ENCODE data around the gene REC114.
A peak's percentile ranks its signal among the peaks of the same experiment; 100 is the strongest.

Gene REC114

DNA sequence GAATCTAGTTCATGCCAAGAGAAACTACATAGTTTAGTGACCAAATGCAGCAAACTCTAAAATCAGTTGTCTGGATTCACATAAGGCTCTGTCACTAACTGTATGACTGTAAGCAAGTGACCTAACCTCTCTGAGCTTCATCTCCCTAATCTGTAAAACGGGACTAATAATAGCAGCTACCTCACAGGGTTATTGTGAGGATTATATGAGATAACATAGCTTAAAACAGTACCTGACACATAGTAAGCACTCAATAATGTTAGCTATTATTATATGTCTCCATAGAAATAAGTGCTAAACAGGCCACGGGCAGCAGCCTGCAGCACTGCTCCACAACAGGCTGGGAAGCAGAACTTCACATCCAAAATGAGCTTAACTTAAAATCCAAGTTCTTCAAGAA lies 160.0 kb downstream of the REC114 start:
- TF ChIP-seq ELF4 (IDR thresholded peaks at IDR 0.05) = no peak
- no peak for TF ChIP-seq LEF1 (IDR thresholded peaks at IDR 0.05; ENCODE audit: borderline replicate concordance)
- no peak for TF ChIP-seq BHLHE40 (IDR thresholded peaks at IDR 0.05; ENCODE audit: borderline replicate concordance)
- TF ChIP-seq HDGF (IDR thresholded peaks at IDR 0.05; ENCODE audit: borderline replicate concordance) = no peak
- TF ChIP-seq SUZ12 (IDR thresholded peaks at IDR 0.05) = no peak
- no peak for TF ChIP-seq NFRKB (IDR thresholded peaks at IDR 0.05)
- no peak for TF ChIP-seq FOXA1 (IDR thresholded peaks at IDR 0.05)
- POLR2A ChIA-PET = interaction anchor here (1.0 kb wide), 1 partner anchor 29 kb away, joined by 3 read pairs; no protein-coding TSS in a partner anchor
- CTCF ChIA-PET = interaction anchor here (0.6 kb wide), 1 partner anchor 27 kb away, joined by 3 read pairs; no protein-coding TSS in a partner anchor
- DNase-seq (ENCODE audit: extremely low spot score) = no peak

DNA sequence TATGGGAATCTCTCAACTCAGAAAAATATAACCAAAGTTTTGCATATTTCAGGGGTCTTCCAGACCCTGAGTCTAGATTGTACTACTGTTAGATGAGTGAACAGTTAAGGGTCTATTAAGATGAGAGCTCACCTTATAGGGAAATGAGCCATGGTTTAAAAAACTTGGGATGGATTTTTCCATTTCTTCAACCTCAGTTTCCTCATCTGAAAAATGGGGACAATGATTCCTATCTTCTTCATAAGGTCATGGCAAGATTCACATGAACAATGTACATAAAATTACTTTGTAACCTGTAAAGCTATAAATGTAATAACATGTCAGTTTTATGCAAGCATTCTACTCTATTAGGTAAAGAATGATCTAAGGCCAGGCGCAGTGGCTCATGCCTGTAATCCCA lies 161.5 kb downstream of the REC114 start:
- TF ChIP-seq FOXA1 (IDR thresholded peaks at IDR 0.05) (no peak), FOXM1 (IDR thresholded peaks at IDR 0.05; ENCODE audit: borderline replicate concordance) (no peak), HDGF (IDR thresholded peaks at IDR 0.05; ENCODE audit: borderline replicate concordance) (no peak), FOXK2 (IDR thresholded peaks at IDR 0.05) (no peak), L3MBTL2 (conservative IDR thresholded peaks at IDR 0.05) (no peak), CTBP1 (IDR thresholded peaks at IDR 0.05; ENCODE audit: borderline replicate concordance) (no peak), ELF4 (IDR thresholded peaks at IDR 0.05) (no peak), LEF1 (IDR thresholded peaks at IDR 0.05; ENCODE audit: borderline replicate concordance) (no peak), ZNF384 (IDR thresholded peaks at IDR 0.05) (no peak), TARDBP (IDR thresholded peaks at IDR 0.05) (no peak), NFRKB (IDR thresholded peaks at IDR 0.05) (no peak)
- TF ChIP-seq, protein P1, sequence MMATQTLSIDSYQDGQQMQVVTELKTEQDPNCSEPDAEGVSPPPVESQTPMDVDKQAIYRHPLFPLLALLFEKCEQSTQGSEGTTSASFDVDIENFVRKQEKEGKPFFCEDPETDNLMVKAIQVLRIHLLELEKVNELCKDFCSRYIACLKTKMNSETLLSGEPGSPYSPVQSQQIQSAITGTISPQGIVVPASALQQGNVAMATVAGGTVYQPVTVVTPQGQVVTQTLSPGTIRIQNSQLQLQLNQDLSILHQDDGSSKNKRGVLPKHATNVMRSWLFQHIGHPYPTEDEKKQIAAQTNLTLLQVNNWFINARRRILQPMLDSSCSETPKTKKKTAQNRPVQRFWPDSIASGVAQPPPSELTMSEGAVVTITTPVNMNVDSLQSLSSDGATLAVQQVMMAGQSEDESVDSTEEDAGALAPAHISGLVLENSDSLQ (IDR thresholded peaks at IDR 0.05) = no peak
- ChIA-PET CTCF (interaction anchor here (0.7 to 1.0 kb wide), 2 partner anchors 13 to 29 kb away, joined by 3 to 5 read pairs; partner anchors contain the start of gene NPTN), POLR2A (interaction anchor here (1.2 kb wide), 1 partner anchor 29 kb away, joined by 4 read pairs; the partner anchor contains the start of gene NPTN)
- DNase-seq (ENCODE audit: extremely low spot score) = no peak

DNA sequence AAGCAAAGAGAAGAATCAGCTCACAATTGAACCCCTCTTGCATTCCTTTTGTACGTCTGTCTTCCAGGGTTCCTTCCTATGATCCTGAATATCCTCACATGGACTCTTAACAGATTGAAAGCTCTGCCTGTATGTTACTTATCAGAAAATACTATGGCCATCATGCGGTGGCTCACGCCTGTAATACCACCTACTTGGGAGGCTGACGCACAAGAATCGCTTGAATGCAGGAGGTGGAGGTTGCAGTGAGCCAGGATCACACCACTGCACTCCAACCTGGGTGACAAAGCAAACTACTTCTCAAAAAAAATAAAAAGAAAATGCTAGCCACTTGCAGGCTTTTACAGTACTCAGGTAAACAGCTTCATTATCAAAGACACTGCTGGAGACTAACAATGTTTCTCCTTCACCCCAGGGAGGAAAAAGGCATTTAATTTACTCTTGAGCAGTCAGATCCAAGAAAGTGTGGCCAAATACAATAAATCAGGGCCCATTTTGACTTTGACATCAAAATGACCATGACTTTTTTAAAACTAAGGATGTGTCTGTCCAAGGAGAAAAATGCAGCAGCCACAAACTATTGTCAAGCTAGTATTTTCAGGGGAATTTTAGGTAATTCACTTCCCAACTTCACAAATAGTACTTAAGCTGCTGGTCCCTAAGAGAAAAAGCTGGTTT lies 162.9 kb downstream of the REC114 start:
- DNase-seq (ENCODE audit: extremely low spot score) = no peak
- POLR2A ChIA-PET = interaction anchor here (1.2 to 2.8 kb wide), 2 partner anchors 12 to 27 kb away, joined by 5 to 16 read pairs; partner anchors contain the start of gene NPTN
- TF ChIP-seq, protein P1 (IDR thresholded peaks at IDR 0.05) = peak; percentile 64
- no peak for TF ChIP-seq L3MBTL2 (conservative IDR thresholded peaks at IDR 0.05)
- no peak for TF ChIP-seq CTBP1 (IDR thresholded peaks at IDR 0.05; ENCODE audit: borderline replicate concordance)
- TF ChIP-seq HDGF (IDR thresholded peaks at IDR 0.05; ENCODE audit: borderline replicate concordance) = no peak
- CTCF ChIA-PET = interaction anchor here (0.6 to 2.1 kb wide), 3 partner anchors 11 to 608 kb away, joined by 3 to 9 read pairs (median 3); no protein-coding TSS in a partner anchor

DNA sequence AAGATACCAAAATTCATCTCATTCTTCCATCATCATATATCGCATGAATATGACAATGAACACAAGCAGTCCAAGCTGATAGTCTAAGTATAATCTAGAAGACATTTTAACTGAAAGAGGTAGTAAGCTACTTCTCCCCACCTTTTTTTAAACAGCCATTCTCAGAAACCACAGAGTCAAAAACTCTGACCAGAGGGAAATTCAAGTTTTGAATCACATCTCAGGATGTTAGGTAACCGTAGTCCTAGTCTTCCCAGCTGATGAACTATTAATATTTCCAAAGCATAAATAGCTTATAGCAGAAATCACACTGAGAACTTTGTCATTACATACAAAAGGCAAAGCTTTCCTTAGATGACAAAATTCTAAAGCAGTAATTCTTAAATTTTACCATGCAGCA lies 164.4 kb downstream of the REC114 start:
- ChIA-PET CTCF (interaction anchor here (0.6 to 2.1 kb wide), 3 partner anchors 9 to 29 kb away, joined by 3 to 9 read pairs (median 3); no protein-coding TSS in a partner anchor), POLR2A (interaction anchor here (2.8 kb wide), 1 partner anchor 25 kb away, joined by 16 read pairs; the partner anchor contains the start of gene NPTN)
- DNase-seq (ENCODE audit: extremely low spot score) = no peak
- TF ChIP-seq FOXM1 (IDR thresholded peaks at IDR 0.05; ENCODE audit: borderline replicate concordance) = no peak
- TF ChIP-seq ARNT (IDR thresholded peaks at IDR 0.05) = no peak
- TF ChIP-seq L3MBTL2 (conservative IDR thresholded peaks at IDR 0.05) = no peak
- TF ChIP-seq SUZ12 (IDR thresholded peaks at IDR 0.05) = no peak
- TF ChIP-seq TARDBP (IDR thresholded peaks at IDR 0.05) = no peak
- no peak for TF ChIP-seq FOXK2 (IDR thresholded peaks at IDR 0.05)
- TF ChIP-seq LEF1 (IDR thresholded peaks at IDR 0.05; ENCODE audit: borderline replicate concordance) = no peak
- TF ChIP-seq SP1 (IDR thresholded peaks at IDR 0.05) = no peak
- TF ChIP-seq CTBP1 (IDR thresholded peaks at IDR 0.05; ENCODE audit: borderline replicate concordance) = no peak
- TF ChIP-seq ZNF384 (IDR thresholded peaks at IDR 0.05) = no peak
- no peak for TF ChIP-seq BHLHE40 (IDR thresholded peaks at IDR 0.05; ENCODE audit: borderline replicate concordance)
- TF ChIP-seq, protein P1 (IDR thresholded peaks at IDR 0.05) = no peak
- TF ChIP-seq HDGF (IDR thresholded peaks at IDR 0.05; ENCODE audit: borderline replicate concordance) = no peak
- no peak for TF ChIP-seq ELF4 (IDR thresholded peaks at IDR 0.05)

DNA sequence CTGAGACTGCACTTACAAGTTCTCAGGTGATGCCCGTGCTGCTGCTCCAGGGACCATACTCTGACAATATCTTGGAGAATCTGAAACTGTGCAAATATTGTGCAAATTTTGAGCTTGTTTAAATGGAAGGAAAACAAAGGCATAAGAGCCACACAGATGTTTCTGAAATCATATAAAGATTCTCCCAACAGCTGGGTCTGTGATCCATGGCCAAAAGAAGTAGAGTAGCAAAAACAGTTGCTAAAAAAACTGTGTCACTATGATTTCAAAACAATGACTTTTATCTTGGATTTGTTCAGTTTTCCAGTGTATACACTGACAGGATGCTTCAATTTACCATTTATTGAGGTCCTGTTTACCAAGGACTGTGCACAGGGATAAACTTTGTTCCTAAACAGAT lies 164.9 kb downstream of the REC114 start:
- no peak for DNase-seq (ENCODE audit: extremely low spot score)
- POLR2A ChIA-PET = interaction anchor here (2.8 kb wide), 1 partner anchor 25 kb away, joined by 16 read pairs; the partner anchor contains the start of gene NPTN
- TF ChIP-seq FOXM1 (IDR thresholded peaks at IDR 0.05; ENCODE audit: borderline replicate concordance) = no peak
- TF ChIP-seq SUZ12 (IDR thresholded peaks at IDR 0.05) = no peak
- TF ChIP-seq LEF1 (IDR thresholded peaks at IDR 0.05; ENCODE audit: borderline replicate concordance) = no peak
- TF ChIP-seq, protein P1 (IDR thresholded peaks at IDR 0.05) = no peak
- CTCF ChIA-PET = interaction anchor here (0.6 to 1.5 kb wide), 3 partner anchors 11 to 28 kb away, joined by 3 read pairs; no protein-coding TSS in a partner anchor

All from HEK293T (cell line).